GM12873 (cell line): ENCODE results near the gene USPL1.
A peak's percentile ranks its signal among the peaks of the same experiment; 100 is the strongest.

Source experiments
- TF ChIP-seq, protein P1 (sequence below): IDR thresholded peaks from 2 replicates; pipeline ENCODE4 v1.5.1; 2012; ENCODE audit warnings: low read depth, mild to moderate bottlenecking, moderate library complexity, low read length, control low read depth; ENCODE audit not compliant: insufficient read depth; ENCODE audit errors: missing control alignments

The USPL1 gene

DNA sequence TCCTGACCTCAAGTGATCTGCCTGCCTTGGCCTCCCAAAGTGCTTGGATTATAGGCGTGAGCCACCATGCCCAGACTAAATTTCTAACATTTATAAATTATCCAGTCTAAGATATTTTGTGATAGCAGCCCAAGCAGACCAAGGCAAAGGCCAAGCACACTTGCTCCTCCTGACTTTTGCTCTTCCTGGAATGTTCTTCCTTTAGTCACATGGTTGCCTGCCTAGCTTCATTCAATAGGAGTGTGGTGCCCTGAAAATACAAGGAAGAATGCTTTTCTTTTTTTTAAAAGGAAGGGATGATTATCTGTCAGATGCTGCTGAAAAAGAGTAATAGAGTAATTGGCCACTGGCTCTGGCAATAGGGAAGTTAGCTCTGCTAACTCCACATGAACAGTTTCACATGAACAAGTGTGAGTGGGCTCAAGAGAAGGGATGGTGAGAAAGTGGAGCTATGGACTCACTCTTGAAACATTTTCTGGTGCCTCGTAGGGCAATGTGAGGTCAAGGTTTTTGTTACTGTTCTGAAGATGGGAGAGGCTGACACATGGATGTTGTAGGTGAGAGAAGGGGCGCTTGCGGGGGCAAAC, 47.1 kb downstream of the USPL1 start:
- TF ChIP-seq, protein P1, sequence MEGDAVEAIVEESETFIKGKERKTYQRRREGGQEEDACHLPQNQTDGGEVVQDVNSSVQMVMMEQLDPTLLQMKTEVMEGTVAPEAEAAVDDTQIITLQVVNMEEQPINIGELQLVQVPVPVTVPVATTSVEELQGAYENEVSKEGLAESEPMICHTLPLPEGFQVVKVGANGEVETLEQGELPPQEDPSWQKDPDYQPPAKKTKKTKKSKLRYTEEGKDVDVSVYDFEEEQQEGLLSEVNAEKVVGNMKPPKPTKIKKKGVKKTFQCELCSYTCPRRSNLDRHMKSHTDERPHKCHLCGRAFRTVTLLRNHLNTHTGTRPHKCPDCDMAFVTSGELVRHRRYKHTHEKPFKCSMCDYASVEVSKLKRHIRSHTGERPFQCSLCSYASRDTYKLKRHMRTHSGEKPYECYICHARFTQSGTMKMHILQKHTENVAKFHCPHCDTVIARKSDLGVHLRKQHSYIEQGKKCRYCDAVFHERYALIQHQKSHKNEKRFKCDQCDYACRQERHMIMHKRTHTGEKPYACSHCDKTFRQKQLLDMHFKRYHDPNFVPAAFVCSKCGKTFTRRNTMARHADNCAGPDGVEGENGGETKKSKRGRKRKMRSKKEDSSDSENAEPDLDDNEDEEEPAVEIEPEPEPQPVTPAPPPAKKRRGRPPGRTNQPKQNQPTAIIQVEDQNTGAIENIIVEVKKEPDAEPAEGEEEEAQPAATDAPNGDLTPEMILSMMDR = no peak

DNA sequence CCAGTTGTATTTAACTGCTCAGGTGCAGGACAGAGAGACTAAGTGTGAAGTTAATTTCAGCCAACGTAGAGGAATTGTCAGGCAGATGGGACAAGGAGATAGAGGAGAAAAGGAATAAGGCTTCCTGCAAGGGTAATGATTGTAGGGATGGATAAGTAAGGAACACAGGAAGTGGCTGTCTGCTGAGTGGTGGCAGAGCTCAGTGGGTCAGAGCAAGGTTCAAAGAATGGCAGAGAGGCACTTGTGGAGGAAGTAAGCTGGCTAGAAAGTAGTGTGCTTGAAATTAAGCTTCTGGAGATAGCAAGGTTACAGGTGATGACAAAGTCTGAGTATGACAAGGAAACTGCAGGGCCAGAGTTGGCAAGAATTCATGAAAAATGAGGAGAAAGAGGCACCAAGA, 47.9 kb downstream of the USPL1 start:
- TF ChIP-seq, protein P1 = no peak

DNA sequence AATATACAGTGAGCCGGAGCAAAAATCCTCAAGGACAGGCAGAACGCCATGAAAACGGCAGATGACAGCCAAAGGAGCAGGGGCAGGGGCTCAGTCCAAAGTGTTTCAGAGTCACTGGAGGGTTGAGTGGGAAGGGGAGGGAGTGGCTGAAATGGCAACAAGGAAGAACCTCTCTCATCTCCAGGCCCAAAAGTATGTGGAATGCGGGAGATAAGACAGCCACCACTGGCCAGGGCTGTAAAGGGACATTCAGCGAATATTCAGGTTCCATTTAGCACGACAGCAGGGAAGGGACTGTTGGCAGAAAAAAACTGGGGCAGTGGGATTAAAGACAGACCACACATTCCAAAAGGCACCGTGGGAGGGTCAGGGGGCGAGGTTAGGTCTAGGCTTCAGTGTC, 48.4 kb downstream of the USPL1 start:
- TF ChIP-seq, protein P1 = no peak

DNA sequence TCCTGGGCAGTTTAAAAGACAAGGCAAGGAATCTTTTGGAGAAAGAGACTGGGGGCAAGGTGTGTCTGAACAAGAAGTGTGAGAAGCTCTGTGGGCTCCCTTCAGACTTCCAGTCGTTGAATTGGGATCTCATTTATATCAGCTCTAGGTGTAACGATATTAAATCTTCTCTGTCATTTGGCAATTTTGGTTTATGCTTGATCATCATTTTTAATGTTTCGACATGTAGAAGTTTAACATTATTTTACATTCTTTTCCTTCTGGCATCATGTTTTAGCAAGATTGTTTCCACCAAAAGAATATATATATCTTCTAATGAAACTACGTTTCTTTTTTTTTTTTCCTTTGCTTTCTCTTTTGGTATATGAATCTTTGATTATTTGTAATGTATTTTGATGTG, 49.3 kb downstream of the USPL1 start:
- TF ChIP-seq, protein P1 = no peak

DNA sequence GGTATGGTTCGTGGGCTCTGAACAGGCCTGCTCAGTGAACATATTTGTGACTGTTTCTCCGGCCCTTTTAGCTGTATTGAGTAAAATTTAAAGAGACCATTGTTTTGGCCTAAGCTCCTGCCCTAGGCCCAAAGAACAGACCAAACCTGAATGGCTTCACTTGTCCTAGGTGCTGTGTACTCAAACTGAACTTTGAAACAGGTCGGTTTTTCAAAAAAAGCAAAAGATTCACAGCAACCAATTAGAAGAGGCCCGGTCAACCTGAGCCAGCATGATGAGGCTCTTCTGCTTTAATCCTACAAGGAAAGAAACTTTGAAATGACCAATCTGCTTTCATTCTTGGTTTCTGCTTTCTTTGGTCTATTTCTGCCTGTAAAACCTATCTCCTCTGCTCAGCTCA, 50.6 kb downstream of the USPL1 start:
- TF ChIP-seq, protein P1 = no peak

DNA sequence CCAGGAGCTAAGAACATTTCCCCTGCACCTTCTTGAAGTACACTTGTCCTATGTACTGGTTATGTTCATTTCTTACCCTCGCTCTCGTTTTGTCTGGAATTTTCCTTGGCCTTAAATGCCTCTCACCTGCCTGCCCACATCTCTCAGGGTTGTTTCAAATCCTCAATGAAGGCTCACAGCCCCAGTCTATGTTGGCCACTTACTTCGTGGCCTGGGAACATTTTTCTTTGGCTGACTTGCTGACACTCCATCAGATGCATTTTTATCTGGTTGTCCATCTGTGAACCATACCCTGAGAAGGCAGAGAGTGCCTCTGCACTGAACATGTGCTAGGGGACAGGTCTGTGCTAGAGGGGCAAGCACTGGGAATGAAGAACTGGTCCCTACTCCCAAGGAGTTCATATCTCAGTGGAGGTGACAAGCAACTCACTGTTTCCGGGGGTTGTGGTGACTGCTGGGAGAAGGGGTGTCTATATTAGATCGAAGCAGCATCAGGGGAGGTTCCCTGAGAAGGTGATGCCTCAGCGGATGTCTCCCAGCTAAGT, 53.6 kb downstream of the USPL1 start:
- TF ChIP-seq, protein P1 = no peak

DNA sequence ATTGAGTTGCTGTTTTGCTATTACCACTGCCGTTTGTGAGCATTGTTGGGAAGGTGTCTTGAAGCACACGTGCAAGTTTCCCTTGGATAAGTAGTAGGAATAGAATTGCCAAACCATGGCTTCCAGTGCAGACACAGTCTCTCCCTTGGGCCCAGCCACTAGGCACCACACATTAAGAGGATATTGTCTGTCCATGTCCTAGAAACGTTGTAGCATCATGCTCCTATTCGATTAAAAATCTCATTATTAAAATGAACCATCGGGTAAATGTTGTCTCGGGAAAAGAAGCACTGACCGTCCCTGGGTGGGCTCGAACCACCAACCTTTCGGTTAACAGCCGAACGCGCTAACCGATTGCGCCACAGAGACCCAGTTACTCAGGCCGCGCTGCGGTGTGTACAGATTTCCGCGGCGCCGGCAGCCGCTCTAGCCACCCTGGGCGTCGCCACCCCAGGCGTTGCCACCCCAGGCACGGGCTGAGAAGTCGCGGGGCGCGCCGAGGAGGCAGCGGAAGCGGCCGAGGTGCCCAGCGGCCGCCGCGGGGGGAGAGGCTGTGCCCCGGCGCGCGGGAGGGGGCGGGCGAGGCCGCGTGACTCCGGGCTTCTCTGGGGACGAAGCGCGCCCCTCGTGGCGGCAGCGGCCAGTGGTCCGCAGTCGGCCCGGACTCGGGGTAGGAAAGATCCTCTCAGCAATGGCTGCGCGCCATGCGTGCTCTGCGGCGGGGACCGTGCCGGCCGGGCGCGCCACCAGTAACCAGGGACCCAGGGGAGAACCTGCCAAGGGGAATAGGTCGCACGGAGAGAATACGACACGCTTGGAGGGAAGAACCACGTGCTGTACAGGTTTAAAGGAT, 56.2 kb downstream of the USPL1 start:
- TF ChIP-seq, protein P1 = peak; percentile 73
